ENCODE data around the gene CELF1.
"Not testable (repeated sequence)": the region's sequence is repeated elsewhere in the genome, so short reads cannot be mapped to it uniquely, and the experiment has no call there.

- TF ChIP-seq TAF1 (IDR thresholded peaks at IDR 0.05; ENCODE audit: borderline replicate concordance, low read depth, low read length); NRF1 (IDR thresholded peaks at IDR 0.05; ENCODE audit: low read depth, low read length); FOSL2 (IDR thresholded peaks at IDR 0.05; ENCODE audit: borderline replicate concordance, low read depth): not testable (repeated sequence)
Observed at GRCh38 chr11:47530721-47531120, 22.2 kb downstream of the CELF1 start.
